HEK293 (cell line): ENCODE results near the gene INF2.
A peak's percentile ranks its signal among the peaks of the same experiment; 100 is the strongest.

ENCODE experiments used
- CTCF ChIP-seq: fragments of 450-650 bp; formaldehyde crosslinking; IDR thresholded peaks from 2 replicates; pipeline ENCODE4 v1.5.1; 2016; ENCODE audit warnings: missing biosample characterization, missing genetic modification characterization
- KLF1 ChIP-seq: fragments of 450-650 bp; formaldehyde crosslinking; IDR thresholded peaks from 2 replicates; pipeline ENCODE4 v1.5.1; 2016; ENCODE audit warnings: missing biosample characterization, missing genetic modification characterization
- KLF10 ChIP-seq: fragments of 450-650 bp; IDR thresholded peaks from 2 replicates; pipeline ENCODE4 v1.5.1; 2018; ENCODE audit warnings: missing biosample characterization, mild to moderate bottlenecking, missing genetic modification characterization
- ZBTB8A ChIP-seq: fragments of 450-650 bp; formaldehyde crosslinking; IDR thresholded peaks from 2 replicates; pipeline ENCODE4 v1.5.1; 2016; ENCODE audit warnings: missing biosample characterization, missing genetic modification characterization
- ZEB2 ChIP-seq: fragments of 450-650 bp; formaldehyde crosslinking; IDR thresholded peaks from 2 replicates; pipeline ENCODE4 v1.5.1; 2016; ENCODE audit warnings: missing biosample characterization, missing genetic modification characterization
- ZNF146 ChIP-seq: fragments of 450-650 bp; formaldehyde crosslinking; IDR thresholded peaks from 2 replicates; pipeline ENCODE4 v1.5.1; 2016; ENCODE audit warnings: missing biosample characterization, missing genetic modification characterization
- ZNF423 ChIP-seq: fragments of 450-650 bp; formaldehyde crosslinking; IDR thresholded peaks from 2 replicates; pipeline ENCODE4 v1.5.1; 2016; ENCODE audit warnings: missing biosample characterization, missing genetic modification characterization
- ZNF426 ChIP-seq: fragments of 450-650 bp; formaldehyde crosslinking; IDR thresholded peaks from 2 replicates; pipeline ENCODE4 v1.5.1; 2017; ENCODE audit warnings: missing biosample characterization, missing genetic modification characterization, mild to moderate bottlenecking, inconsistent platforms, moderate library complexity
- ZNF521 ChIP-seq: fragments of 450-650 bp; formaldehyde crosslinking; IDR thresholded peaks from 2 replicates; pipeline ENCODE4 v1.5.1; 2017; ENCODE audit warnings: missing biosample characterization, mild to moderate bottlenecking, missing genetic modification characterization
- ZNF747 ChIP-seq: fragments of 450-650 bp; formaldehyde crosslinking; IDR thresholded peaks from 2 replicates; pipeline ENCODE4 v1.5.1; 2016; ENCODE audit warnings: missing biosample characterization, missing genetic modification characterization

DNA sequence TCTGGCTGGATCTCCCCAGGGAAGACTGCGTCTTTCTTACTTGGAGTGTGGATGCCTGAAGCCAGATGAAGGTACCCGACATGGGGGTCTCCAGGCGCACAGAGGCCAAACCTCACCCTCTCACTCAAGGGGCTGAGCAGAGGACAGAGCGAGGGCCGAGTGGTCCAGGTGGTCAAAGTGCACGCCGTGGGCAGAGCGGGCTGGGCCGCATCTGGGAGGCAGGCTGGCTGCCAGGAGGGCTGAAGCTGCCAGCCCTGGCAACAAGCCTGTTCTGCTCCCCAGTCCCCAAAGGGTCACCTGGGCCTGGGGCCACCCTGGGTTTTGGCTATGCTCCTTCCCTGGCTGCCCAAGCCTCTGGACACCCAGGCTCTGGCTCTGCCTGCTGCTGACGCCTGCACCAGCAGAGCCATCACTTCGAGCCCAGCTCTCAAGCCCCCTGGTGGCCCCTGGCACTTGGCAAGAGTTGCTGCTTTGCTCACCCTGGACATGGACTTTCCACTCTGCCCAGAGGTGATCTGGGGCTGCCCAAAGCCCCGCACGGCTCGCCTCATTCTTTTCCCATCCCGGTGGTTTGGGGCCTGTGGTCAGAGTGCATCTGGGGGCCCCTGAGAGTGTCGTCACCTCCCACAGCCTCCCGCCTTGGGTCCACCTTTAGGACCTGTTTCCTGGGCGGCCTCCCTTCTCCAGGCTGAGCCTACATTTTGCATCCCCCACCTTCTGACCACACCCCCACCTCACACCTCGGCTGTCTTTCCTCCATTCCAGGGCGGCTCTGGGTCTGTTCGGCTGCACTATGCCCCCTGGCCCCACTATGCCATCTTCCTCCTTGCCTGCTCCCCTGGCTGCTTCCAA, 37.4 kb downstream of the INF2 start:
- TF ChIP-seq ZNF426 (tag by site-specific recombination), result no peak
- TF ChIP-seq ZNF747 (tag by site-specific recombination), result no peak
- TF ChIP-seq KLF10 (tag by site-specific recombination), result no peak
- peak; percentile 45; the same call in 1 of the 2 replicates for TF ChIP-seq CTCF (tag by site-specific recombination)
- no peak for TF ChIP-seq ZEB2 (tag by site-specific recombination)
- 0 out of 2 replicates have a peak, but pooled peaks have one; percentile 13 for TF ChIP-seq ZNF423 (tag by site-specific recombination)
- TF ChIP-seq ZNF521 (tag by site-specific recombination), result no peak
- TF ChIP-seq KLF1 (tag by site-specific recombination), result no peak
- no peak for TF ChIP-seq ZNF146
- TF ChIP-seq ZBTB8A (tag by site-specific recombination), result no peak
